HEK293 (cell line): ENCODE results near the gene CBX2.
A peak's percentile ranks its signal among the peaks of the same experiment; 100 is the strongest.

ENCODE experiments used
- INSM2 ChIP-seq: fragments of 450-650 bp; formaldehyde crosslinking; IDR thresholded peaks from 2 replicates; pipeline ENCODE4 v1.5.1; 2016; ENCODE audit warnings: missing biosample characterization, missing genetic modification characterization
- KLF17 ChIP-seq: fragments of 450-650 bp; formaldehyde crosslinking; IDR thresholded peaks from 2 replicates; pipeline ENCODE4 v1.5.1; 2016; ENCODE audit warnings: missing biosample characterization, missing genetic modification characterization
- PATZ1 ChIP-seq: fragments of 450-650 bp; formaldehyde crosslinking; IDR thresholded peaks from 2 replicates; pipeline ENCODE4 v1.5.1; 2016; ENCODE audit warnings: missing biosample characterization, missing genetic modification characterization
- PRDM4 ChIP-seq: fragments of 450-650 bp; formaldehyde crosslinking; IDR thresholded peaks from 2 replicates; pipeline ENCODE4 v1.5.1; 2017; ENCODE audit warnings: missing biosample characterization, missing genetic modification characterization
- SP7 ChIP-seq: fragments of 450-650 bp; formaldehyde crosslinking; IDR thresholded peaks from 2 replicates; pipeline ENCODE4 v1.5.1; 2016; ENCODE audit warnings: missing biosample characterization, missing genetic modification characterization
- ZBTB1 ChIP-seq: fragments of 450-650 bp; formaldehyde crosslinking; IDR thresholded peaks from 2 replicates; pipeline ENCODE4 v1.5.1; 2016; ENCODE audit warnings: missing biosample characterization, missing genetic modification characterization
- ZBTB21 ChIP-seq: fragments of 450-650 bp; formaldehyde crosslinking; IDR thresholded peaks from 2 replicates; pipeline ENCODE4 v1.5.1; 2017; ENCODE audit warnings: missing biosample characterization, missing genetic modification characterization
- ZBTB26 ChIP-seq: fragments of 450-650 bp; formaldehyde crosslinking; optimal IDR thresholded peaks from 2 replicates; pipeline ENCODE3; 2016; ENCODE audit warnings: missing biosample characterization, mild to moderate bottlenecking, missing genetic modification characterization
- ZBTB44 ChIP-seq: fragments of 450-650 bp; IDR thresholded peaks from 2 replicates; pipeline ENCODE4 v1.5.1; 2018; ENCODE audit warnings: missing biosample characterization, mild to moderate bottlenecking, missing genetic modification characterization
- ZIC2 ChIP-seq: fragments of 450-650 bp; formaldehyde crosslinking; IDR thresholded peaks from 2 replicates; pipeline ENCODE4 v1.5.1; 2016; ENCODE audit warnings: missing biosample characterization, missing genetic modification characterization
- ZNF221 ChIP-seq: fragments of 450-650 bp; formaldehyde crosslinking; IDR thresholded peaks from 2 replicates; pipeline ENCODE4 v1.5.1; 2017; ENCODE audit warnings: missing biosample characterization, missing genetic modification characterization, borderline replicate concordance
- ZNF239 ChIP-seq: fragments of 450-650 bp; formaldehyde crosslinking; IDR thresholded peaks from 2 replicates; pipeline ENCODE4 v1.5.1; 2016; ENCODE audit warnings: missing biosample characterization, missing genetic modification characterization
- ZNF341 ChIP-seq: fragments of 450-650 bp; formaldehyde crosslinking; IDR thresholded peaks from 2 replicates; pipeline ENCODE4; 2016; ENCODE audit warnings: low read depth, missing biosample characterization, missing genetic modification characterization
- ZNF488 ChIP-seq: fragments of 450-650 bp; formaldehyde crosslinking; IDR thresholded peaks from 2 replicates; pipeline ENCODE4 v1.5.1; 2016; ENCODE audit warnings: missing biosample characterization, missing genetic modification characterization
- ZNF510 ChIP-seq: fragments of 450-650 bp; formaldehyde crosslinking; IDR thresholded peaks from 2 replicates; pipeline ENCODE4 v1.5.1; 2018; ENCODE audit warnings: mild to moderate bottlenecking, missing genetic modification characterization, missing biosample characterization; ENCODE audit not compliant: insufficient replicate concordance
- ZNF610 ChIP-seq: fragments of 450-650 bp; formaldehyde crosslinking; IDR thresholded peaks from 2 replicates; pipeline ENCODE4 v1.5.1; 2016; ENCODE audit warnings: missing biosample characterization, missing genetic modification characterization, borderline replicate concordance
- ZNF707 ChIP-seq: fragments of 450-650 bp; formaldehyde crosslinking; IDR thresholded peaks from 2 replicates; pipeline ENCODE4 v1.5.1; 2016; ENCODE audit warnings: missing biosample characterization, missing genetic modification characterization
- ZNF791 ChIP-seq: fragments of 450-650 bp; formaldehyde crosslinking; IDR thresholded peaks from 2 replicates; pipeline ENCODE4 v1.5.1; 2016; ENCODE audit warnings: missing biosample characterization, missing genetic modification characterization
- ZNF837 ChIP-seq: fragments of 450-650 bp; formaldehyde crosslinking; IDR thresholded peaks from 2 replicates; pipeline ENCODE4 v1.5.1; 2016; ENCODE audit warnings: missing biosample characterization, missing genetic modification characterization
- ZSCAN18 ChIP-seq: fragments of 450-650 bp; formaldehyde crosslinking; IDR thresholded peaks from 2 replicates; pipeline ENCODE4 v1.5.1; 2016; ENCODE audit warnings: missing biosample characterization, missing genetic modification characterization
- ZSCAN4 ChIP-seq: fragments of 450-650 bp; formaldehyde crosslinking; IDR thresholded peaks from 2 replicates; pipeline ENCODE4 v1.5.1; 2017; ENCODE audit warnings: missing biosample characterization, missing genetic modification characterization

The CBX2 gene

GRCh38 chr17:79836972-79837887 lies 59.3 kb downstream of the CBX2 start (continued):
- TF ChIP-seq PRDM4: no peak
- TF ChIP-seq ZNF221 (tag by site-specific recombination): no peak
- TF ChIP-seq ZIC2 (tag by site-specific recombination): peak; percentile 34; the same call in 1 of the 2 replicates
- TF ChIP-seq INSM2 (tag by site-specific recombination): no peak
- peak; percentile 20 for TF ChIP-seq ZBTB26 (tag by site-specific recombination)
- 0 out of 2 replicates have a peak, but pooled peaks have one; percentile 19 for TF ChIP-seq ZBTB1 (tag by site-specific recombination)
- no peak for TF ChIP-seq ZSCAN4 (tag by site-specific recombination)
- peak; percentile 42; the same call in 1 of the 2 replicates for TF ChIP-seq ZBTB21 (tag by site-specific recombination)
- no peak for TF ChIP-seq ZNF510 (tag by site-specific recombination)
- TF ChIP-seq ZNF341 (tag by site-specific recombination): peak; percentile 88
- no peak for TF ChIP-seq ZNF837
- TF ChIP-seq SP7 (tag by site-specific recombination): no peak
- TF ChIP-seq PATZ1 (tag by site-specific recombination): peak; percentile 62; the same call in 1 of the 2 replicates
- no peak for TF ChIP-seq ZNF239 (tag by site-specific recombination)
- TF ChIP-seq ZSCAN18: no peak
- TF ChIP-seq ZNF610 (tag by site-specific recombination): no peak
- TF ChIP-seq ZNF488 (tag by site-specific recombination): no peak
- no peak for TF ChIP-seq ZNF707 (tag by site-specific recombination)
- no peak for TF ChIP-seq KLF17 (tag by site-specific recombination)
- no peak for TF ChIP-seq ZNF791 (tag by site-specific recombination)
- TF ChIP-seq ZBTB44 (tag by site-specific recombination): peak; percentile 45
